Mesenteric fat pad (tissue), 1 donor: ENCODE results near the gene HSPA2. TPM values are rescaled to one million over a fixed set of nuclear protein-coding genes. Genes with fewer than 3 reads are reported as not detected.
"Not testable (repeated sequence)": the region's sequence is repeated elsewhere in the genome, so short reads cannot be mapped to it uniquely, and the experiment has no call there.

Experiments
- DNase-seq: peaks from one replicate; pipeline ENCODE4 v3.0.0-alpha.2; 2020; ENCODE audit warnings: low spot score
- total RNA-seq: library from RNA; stranded (reverse); fragmentation: NEBNext Ultra II Directional; extraction: Animal tissue kit (Norgen Biotek cat#: 25700); gene quantifications from one replicate; pipeline ENCODE4 v1.2.1, GENCODE V29; 2021
- donor health status: DM: yes; HTN: yes; CAD: no.

Gene HSPA2
- total RNA-seq, 1 donor from 2014 or later, result 9.5 TPM

GRCh38 chr14:64513271-64513670 is 27.3 kb upstream of the HSPA2 start:
- DNase-seq, result no peak

GRCh38 chr14:64515053-64515452 is 25.5 kb upstream of the HSPA2 start:
- DNase-seq, result no peak

- no peak for DNase-seq
Measured at GRCh38 chr14:64516969-64517368, 23.6 kb upstream of the HSPA2 start.

GRCh38 chr14:64517667-64518066 is 22.9 kb upstream of the HSPA2 start:
- DNase-seq, result not testable (repeated sequence)

- no peak for DNase-seq
Measured at GRCh38 chr14:64518229-64518628, 22.3 kb upstream of the HSPA2 start.

- DNase-seq, result no peak
Measured at GRCh38 chr14:64520699-64521098, 19.8 kb upstream of the HSPA2 start.

GRCh38 chr14:64522591-64523355 is 17.8 kb upstream of the HSPA2 start:
- no peak for DNase-seq

GRCh38 chr14:64525354-64525753 is 15.2 kb upstream of the HSPA2 start:
- no peak for DNase-seq

GRCh38 chr14:64531567-64531966 is 9.0 kb upstream of the HSPA2 start:
- DNase-seq, result no peak

GRCh38 chr14:64536488-64537245 is 3.9 kb upstream of the HSPA2 start:
- no peak for DNase-seq

- DNase-seq, result no peak
Measured at GRCh38 chr14:64541261-64541971, 875 bp downstream of the HSPA2 start.

- DNase-seq, result no peak
Measured at GRCh38 chr14:64541972-64542835, 1.7 kb downstream of the HSPA2 start.

GRCh38 chr14:64542836-64543201 is 2.3 kb downstream of the HSPA2 start:
- no peak for DNase-seq

GRCh38 chr14:64544607-64545312 is 4.2 kb downstream of the HSPA2 start:
- DNase-seq, result no peak

- DNase-seq, result no peak
Measured at GRCh38 chr14:64549016-64549415, 8.5 kb downstream of the HSPA2 start.

GRCh38 chr14:64549791-64550620 is 9.5 kb downstream of the HSPA2 start, which contains the start of gene PPP1R36:
Gene PPP1R36, plus strand, starts transcription at chr14:64549961. Its CDS starts 37 bp downstream, at chr14:64549998.
- DNase-seq, result no peak

- no peak for DNase-seq
Measured at GRCh38 chr14:64550621-64551333, 10.2 kb downstream of the HSPA2 start.

GRCh38 chr14:64554556-64554955 is 14.0 kb downstream of the HSPA2 start:
- no peak for DNase-seq

- DNase-seq, result no peak
Measured at GRCh38 chr14:64556526-64556925, 16.0 kb downstream of the HSPA2 start.
